Measurements from ENCODE around the gene SLC7A7. TPM values are rescaled to one million over a fixed set of nuclear protein-coding genes. Genes with fewer than 3 reads are reported as not detected.

Gene SLC7A7
- total RNA-seq, 6 donors from 2014 or later: 55.0 to 120 (median 99.1) TPM

GRCh38 chr14:22772725-22773124 is 42.5 kb downstream of the SLC7A7 start:
- DNase-seq (no peak), ATAC-seq (ENCODE audit: low FRiP score in 2 of 2) (no peak)
- Histone ChIP-seq H3K27ac (no peak overlapping the region), H3K4me1 (peaks cover 7 to 12% (median 9%) of the 10 kb centered on the region in 4 donors), H3K4me3 (no peak overlapping the region), H3K36me3 (peaks cover 31 to 82% (median 53%) of the 10 kb centered on the region in 4 donors), H3K9me3 (no peaks in the 10 kb centered on the region), H3K27me3 (no peaks in the 10 kb centered on the region)
- TF ChIP-seq POLR2A (IDR thresholded peaks at IDR 0.05) (no peak), CTCF (IDR thresholded peaks at IDR 0.05) (no peak), POLR2AphosphoS5 (IDR thresholded peaks at IDR 0.05) (no peak), EP300 (IDR thresholded peaks at IDR 0.05) (no peak)
- 83 to 100% methylated on average over 1 of the region's 1 CpG for WGBS, 2 donors

GRCh38 chr14:22770481-22771187 is 44.6 kb downstream of the SLC7A7 start:
- H3K4me3 ChIP-seq: no peak overlapping the region
- no peaks in the 10 kb centered on the region for H3K27me3 ChIP-seq
- WGBS, 2 donors: 84 to 85% methylated on average over 8 of the region's 8 CpGs
- no peak overlapping the region for H3K27ac ChIP-seq
- TF ChIP-seq POLR2A (IDR thresholded peaks at IDR 0.05) (no peak), CTCF (IDR thresholded peaks at IDR 0.05) (no peak), POLR2AphosphoS5 (IDR thresholded peaks at IDR 0.05) (no peak), EP300 (IDR thresholded peaks at IDR 0.05) (no peak)
- peaks cover 18 to 24% (median 21%) of the 10 kb centered on the region in 4 donors for H3K4me1 ChIP-seq
- ATAC-seq (ENCODE audit: low FRiP score in 2 of 2) (no peak), DNase-seq (no peak)
- H3K36me3 ChIP-seq: peaks cover 31 to 73% (median 51%) of the 10 kb centered on the region in 4 donors
- H3K9me3 ChIP-seq: no peaks in the 10 kb centered on the region

- no peak for TF ChIP-seq POLR2AphosphoS5 (IDR thresholded peaks at IDR 0.05)
- TF ChIP-seq EP300 (IDR thresholded peaks at IDR 0.05): no peak
- no peak for TF ChIP-seq POLR2A (IDR thresholded peaks at IDR 0.05)
- TF ChIP-seq CTCF (IDR thresholded peaks at IDR 0.05): no peak
- Histone ChIP-seq H3K4me1 (peaks cover 20 to 27% (median 24%) of the 10 kb centered on the region in 4 donors), H3K4me3 (no peak overlapping the region), H3K36me3 (peaks cover 31 to 63% (median 48%) of the 10 kb centered on the region in 4 donors), H3K9me3 (no peaks in the 10 kb centered on the region), H3K27me3 (no peaks in the 10 kb centered on the region), H3K27ac (no peak overlapping the region)
- 86 to 90% methylated on average over 2 of the region's 2 CpGs for WGBS, 2 donors
- DNase-seq (no peak), ATAC-seq (ENCODE audit: low FRiP score in 2 of 2) (no peak)
Observed at GRCh38 chr14:22769369-22769768, 45.9 kb downstream of the SLC7A7 start.

- 87 to 88% methylated on average over 4 of the region's 4 CpGs for WGBS, 2 donors
- H3K36me3 ChIP-seq: peaks cover 31 to 59% (median 46%) of the 10 kb centered on the region in 4 donors
Observed at GRCh38 chr14:22768947-22769346, 46.3 kb downstream of the SLC7A7 start.

More at GRCh38 chr14:22768947-22769346, 46.3 kb downstream of the SLC7A7 start:
- ATAC-seq (ENCODE audit: low FRiP score in 2 of 2) (no peak), DNase-seq (no peak)
- no peaks in the 10 kb centered on the region for H3K27me3 ChIP-seq
- H3K27ac ChIP-seq: no peak overlapping the region
- no peak overlapping the region for H3K4me3 ChIP-seq
- H3K9me3 ChIP-seq: no peaks in the 10 kb centered on the region
- TF ChIP-seq EP300 (IDR thresholded peaks at IDR 0.05) (no peak), CTCF (IDR thresholded peaks at IDR 0.05) (no peak), POLR2A (IDR thresholded peaks at IDR 0.05) (no peak), POLR2AphosphoS5 (IDR thresholded peaks at IDR 0.05) (no peak)
- H3K4me1 ChIP-seq: peaks cover 20 to 27% (median 24%) of the 10 kb centered on the region in 4 donors

All from upper lobe of left lung (tissue), 6 donors.